NCI-H1417 (cell line): ENCODE results near the gene SNX21.
A peak's percentile ranks its signal among the peaks of the same experiment; 100 is the strongest.

ENCODE experiments used
- DNase-seq, 3 experiments: peaks; one replicate each; lab custom pipeline; 2025; lab: John Stamatoyannopoulos, UW

Gene SNX21

GRCh38 chr20:45882469-45883099, 49.0 kb downstream of the SNX21 start:
- DNase-seq: no peak

GRCh38 chr20:45883100-45883469, 49.5 kb downstream of the SNX21 start:
- no peak for DNase-seq

GRCh38 chr20:45886590-45887345, 53.2 kb downstream of the SNX21 start:
- DNase-seq: no peak

- no peak for DNase-seq
These were observed 53.7 kb downstream of the SNX21 start, which contains the start of gene SPATA25 for GRCh38 chr20:45887346-45887715. Gene SPATA25 (minus strand): TSS chr20:45887622. CDS start chr20:45887590, 32 bp downstream.

GRCh38 chr20:45888681-45889080, 55.1 kb downstream of the SNX21 start:
- no peak for DNase-seq

GRCh38 chr20:45890077-45890984, 56.7 kb downstream of the SNX21 start:
- peak in 2 of 3 experiments; percentile 77 to 86 for DNase-seq

GRCh38 chr20:45890985-45891983, 57.7 kb downstream of the SNX21 start, which contains the start of the genes CTSA and NEURL2:
Gene CTSA (plus strand): TSS chr20:45891335. CDS start chr20:45891569, 234 bp downstream.
Gene NEURL2 (minus strand): TSS chr20:45891208. CDS start chr20:45890991, 217 bp downstream.
- peak; percentile 91 to 95 (median 92) for DNase-seq

- no peak for DNase-seq
These were observed 58.6 kb downstream of the SNX21 start for GRCh38 chr20:45892049-45892825.
